EH (cell line): ENCODE results near the gene PRRC2A.

Experiments used
- DNase-seq: peaks from one replicate; pipeline ENCODE4 v3.0.0-alpha.2; 2015; ENCODE audit warnings: low read depth

The PRRC2A gene

DNA sequence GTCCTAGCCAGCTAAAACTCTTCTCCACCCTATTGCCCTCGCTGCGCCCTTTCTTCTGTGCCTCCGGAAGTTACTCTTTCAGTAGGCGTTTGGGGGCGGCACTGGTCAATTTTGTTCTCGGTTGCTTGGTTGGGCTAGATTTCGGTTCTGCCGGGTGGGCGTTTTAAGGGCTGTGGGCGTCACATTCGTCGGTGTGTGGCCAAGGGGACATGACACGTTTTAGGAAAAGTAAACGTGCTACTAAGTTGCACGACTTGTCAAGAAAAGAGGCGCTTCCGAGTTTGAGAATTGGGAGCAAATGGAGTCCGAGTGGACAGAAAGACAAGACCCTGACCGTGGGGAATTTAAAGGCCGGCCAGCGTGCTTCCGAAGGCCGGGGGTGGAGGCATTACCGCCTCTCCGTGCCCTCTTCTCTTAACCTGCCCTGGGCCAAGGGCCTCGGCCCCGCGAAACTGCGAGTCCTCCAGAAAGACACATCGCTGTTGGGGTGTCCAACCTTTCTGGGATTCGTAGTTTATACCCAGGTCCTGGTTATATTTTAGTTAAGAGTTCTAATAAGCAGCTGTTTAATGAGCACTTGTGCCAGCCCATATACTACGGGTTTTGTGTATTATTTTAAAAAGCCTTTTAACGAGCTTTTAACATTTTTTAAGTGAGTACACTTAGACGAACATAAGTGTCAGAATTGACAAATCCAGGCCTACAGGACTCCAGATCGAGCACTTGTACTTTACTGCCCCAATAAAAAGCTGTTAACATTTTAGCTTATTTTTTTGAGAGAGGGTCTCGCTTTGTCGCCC, 32.6 kb downstream of the PRRC2A start:
- peak; percentile 92 for DNase-seq

DNA sequence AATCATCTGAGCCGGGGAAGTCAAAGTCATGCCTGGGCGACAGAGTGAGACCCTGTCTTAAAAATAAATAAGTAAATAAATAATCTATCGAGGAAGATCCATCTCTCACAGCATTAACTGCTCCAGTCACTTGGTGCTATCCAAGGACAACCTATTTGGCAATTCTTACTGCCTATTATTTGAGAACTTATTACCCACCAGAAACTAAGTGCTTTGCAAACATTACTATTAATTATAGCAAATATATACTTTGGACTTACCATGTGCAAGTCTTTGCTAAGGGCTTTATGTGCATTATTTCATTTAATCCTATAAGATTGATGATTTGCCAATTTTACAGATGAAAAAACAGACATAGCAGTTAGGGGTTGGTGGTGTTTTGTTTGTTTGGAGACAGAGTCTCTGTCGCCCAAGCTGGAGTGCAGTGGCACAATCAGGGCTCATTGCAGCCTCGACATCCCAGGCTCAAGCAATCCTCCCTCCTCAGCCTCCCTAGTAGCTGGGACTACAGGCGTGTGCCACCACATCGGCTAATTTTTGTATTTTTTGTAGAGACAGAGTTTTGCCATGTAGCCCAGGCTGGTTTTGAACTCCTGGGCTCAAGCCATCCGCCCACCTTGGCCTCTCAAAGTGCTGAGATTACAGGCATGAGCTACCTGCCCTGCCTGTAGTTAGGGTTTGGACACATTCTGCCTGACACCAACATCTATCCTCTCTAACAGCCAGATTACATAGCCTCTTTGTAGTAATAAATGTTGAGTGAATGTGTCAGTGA, 34.2 kb downstream of the PRRC2A start:
- DNase-seq: no peak

DNA sequence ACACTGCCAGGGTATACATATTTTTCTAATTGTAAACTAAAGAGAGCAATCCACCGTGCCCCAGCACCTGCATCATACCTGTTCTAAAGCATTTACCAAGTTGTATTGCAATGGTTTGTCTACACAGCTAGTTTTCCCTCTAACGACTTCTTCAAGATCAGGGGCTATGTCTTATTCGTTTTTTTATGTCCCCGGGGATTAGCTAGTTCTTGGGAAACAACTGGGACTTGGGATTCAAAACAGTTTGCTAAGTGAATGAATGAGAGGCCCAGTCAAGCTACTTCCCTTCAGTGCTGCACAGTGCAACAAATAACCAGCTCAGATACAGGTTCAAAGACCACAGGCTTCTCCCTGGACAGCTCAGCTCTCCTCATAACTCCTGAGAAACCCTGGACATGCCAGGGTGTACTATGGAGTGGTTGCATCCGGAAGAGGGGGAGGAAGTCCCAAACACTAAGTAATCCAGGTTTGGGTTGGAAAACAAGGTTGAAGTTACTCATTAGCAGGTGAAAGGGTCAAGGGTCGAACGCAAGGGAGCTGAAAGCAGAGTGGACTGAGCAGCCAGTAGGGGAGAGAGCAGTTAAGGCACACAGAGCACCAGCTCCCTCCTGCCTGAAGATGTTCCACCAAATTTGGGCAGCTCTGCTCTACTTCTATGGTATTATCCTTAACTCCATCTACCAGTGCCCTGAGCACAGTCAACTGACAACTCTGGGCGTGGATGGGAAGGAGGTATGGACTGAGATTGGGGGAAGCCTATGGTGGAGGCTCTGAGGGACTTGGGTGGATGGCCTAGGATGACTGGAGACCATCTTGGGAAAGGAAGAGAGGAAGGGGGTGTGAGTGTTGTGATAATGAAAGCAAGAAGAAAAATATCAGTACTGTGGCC, 35.1 kb downstream of the PRRC2A start, which contains the start of gene APOM:
Gene APOM (plus strand): TSS at position 546 of the 889 bp plus-strand sequence. CDS start 73 bp downstream, at position 619.
- DNase-seq: no peak

DNA sequence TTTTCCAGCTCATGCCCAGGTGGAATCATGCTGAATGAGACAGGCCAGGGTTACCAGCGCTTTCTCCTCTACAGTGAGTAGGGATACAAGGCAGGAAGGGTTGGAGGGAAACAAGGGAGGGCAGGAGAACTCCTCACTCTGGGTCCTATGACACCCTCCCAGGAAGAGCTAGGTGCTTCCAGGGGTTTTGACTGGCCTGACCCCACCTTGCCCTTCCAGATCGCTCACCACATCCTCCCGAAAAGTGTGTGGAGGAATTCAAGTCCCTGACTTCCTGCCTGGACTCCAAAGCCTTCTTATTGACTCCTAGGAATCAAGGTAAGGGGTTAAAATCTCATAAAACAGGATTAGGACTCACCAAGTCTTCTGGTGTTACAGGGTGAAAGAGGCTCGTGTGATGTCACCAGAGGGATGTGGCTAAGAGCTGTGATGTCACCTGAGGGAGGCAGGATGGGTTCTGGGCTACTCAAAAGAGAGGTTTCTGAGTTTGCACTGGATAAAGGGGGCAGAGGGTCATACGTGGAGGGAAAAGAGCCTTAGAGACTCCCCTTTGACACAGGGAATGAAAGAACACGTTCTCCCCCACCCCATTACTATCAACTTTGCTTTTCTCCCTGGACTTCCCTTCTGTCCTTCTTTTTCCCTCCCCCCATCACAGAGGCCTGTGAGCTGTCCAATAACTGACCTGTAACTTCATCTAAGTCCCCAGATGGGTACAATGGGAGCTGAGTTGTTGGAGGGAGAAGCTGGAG, 37.1 kb downstream of the PRRC2A start:
- DNase-seq: no peak

DNA sequence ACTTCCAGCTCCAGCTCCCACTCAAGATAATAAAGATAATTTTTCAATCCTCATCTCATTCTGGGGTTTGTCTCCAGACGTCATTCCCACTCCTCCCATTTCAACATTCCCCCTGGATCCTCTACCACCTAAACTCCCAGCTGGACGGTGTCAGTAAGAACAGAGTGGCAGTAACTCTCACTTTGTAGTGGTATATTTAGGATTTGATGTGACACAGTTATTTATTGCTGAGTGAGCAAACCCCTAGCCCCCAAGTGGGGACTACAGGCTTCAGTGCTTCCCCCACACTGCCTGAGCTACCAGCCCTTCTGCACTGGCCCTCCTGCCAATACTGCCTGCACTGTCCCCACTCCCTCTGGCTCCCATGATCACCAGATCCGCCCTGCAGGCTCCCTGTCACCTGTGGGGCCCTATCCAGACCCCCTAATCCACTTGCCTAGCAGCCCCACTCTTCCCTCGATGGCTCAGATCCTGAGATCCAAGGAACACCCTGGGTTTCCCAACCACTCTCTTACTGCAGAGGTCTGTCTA, 37.7 kb downstream of the PRRC2A start:
- DNase-seq: no peak

DNA sequence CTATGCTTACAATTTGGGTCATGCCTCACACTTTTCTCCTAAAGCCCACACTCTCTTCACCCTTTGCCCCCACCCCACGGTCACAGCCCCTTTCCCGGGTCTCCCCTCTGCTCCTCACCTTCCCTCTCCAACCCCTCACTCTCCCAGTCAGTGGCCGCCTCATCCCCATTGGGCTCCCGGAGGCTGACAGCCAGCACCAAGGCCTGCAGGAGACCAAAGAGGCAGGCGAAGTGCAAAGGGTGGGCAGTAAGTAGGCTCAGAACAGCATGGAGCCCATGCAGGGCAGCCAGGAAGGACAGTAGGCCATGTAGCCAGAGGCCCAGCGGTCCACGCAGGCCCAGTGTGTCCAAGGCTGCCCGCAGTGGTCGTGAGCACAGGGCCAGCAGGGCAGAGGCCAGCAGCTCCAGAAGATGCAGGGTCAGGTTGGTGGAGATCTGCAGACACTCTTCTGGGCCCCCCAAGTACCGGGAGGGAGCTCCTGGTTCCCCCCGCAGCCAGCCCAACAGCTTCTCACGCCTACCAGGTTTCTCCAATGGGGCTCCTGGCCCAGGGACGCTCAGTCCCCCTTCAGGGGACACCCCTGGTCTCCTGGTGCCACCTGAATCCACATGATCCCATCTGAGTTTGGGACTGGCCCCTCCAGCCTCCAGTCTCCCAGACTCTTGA, 38.6 kb downstream of the PRRC2A start:
- DNase-seq: no peak

DNA sequence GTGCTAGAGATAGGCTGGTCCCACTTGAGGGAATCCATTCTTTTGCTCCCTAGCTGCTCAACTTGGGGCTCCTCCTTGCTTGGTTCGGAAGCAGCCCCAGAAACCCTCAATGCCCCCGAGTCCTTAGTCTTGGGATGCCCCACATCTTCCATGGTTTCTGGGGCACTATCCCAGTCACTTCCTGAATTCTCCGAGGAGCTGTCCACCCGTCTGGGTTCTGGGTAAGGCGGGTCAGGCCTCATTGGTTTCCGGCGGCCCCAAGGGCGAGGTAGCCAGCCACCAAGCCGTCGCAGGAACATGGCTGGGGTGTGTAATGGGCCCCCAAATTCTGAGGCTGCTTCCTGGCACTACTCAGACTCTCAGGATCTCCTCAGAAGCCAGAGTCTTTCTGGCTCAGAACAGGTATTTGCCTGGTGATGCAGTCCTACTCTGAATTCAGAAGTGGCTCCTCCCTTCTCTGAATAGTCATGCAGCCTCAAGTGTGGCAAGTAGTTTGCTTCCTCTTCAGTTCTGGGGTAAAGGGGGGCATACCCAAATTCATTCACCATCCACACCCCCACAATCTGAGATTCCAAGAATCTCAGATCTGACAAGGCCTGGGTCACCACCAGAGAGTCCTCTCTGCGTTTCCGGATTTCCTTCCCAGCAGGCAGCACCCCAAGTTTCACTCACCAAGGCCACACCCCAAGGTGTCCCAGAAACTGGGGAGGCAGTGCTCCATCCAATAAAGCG, 39.3 kb downstream of the PRRC2A start:
- DNase-seq: peak; percentile 53

DNA sequence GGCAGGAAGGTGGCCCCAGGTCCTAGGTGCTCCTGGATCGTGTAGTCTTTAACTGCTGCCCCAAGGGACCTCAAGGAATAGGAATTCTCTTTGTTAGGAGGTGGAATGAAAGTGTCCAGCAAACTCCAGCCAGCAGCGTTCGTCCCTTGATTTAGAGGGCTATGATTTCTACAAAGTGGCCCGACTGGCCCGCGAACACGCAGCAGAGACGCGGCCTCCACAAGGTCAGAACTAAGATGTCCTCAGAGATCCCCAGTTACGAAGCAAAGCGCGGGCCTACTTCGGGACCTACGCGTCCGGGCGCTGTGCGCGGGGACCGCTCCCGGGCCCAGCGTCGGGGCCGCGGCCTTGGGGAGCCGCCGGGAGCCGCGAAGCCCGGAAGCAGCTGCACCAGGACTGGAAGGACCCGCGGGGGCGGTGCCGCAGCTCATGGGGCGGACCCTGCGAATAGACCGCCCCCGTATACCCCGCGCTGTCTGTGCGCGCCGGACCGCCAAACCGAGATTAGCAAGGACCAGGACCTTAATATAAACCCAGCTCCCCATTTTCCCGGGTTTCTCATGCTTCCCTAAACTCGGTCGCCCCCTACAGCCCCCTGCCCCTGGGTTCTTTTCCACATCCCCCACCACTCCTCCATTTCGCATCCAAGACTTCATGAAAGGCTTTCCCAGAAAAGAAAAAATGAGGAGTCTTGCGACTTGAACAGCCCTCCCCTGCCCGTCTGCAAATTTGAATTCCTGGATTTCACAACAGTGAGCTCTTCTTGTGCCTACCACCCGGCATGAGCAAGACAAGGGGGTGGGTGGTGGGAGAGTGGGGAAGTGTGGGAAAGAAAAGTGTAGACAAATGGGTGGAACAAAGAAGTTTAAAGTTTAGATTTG, 40.1 kb downstream of the PRRC2A start, which contains the start of gene C6orf47:
Gene C6orf47 (minus strand): TSS at position 398 of the 881 bp plus-strand sequence. CDS start 831 bp downstream, outside the sequence.
- DNase-seq: peak; percentile 84

DNA sequence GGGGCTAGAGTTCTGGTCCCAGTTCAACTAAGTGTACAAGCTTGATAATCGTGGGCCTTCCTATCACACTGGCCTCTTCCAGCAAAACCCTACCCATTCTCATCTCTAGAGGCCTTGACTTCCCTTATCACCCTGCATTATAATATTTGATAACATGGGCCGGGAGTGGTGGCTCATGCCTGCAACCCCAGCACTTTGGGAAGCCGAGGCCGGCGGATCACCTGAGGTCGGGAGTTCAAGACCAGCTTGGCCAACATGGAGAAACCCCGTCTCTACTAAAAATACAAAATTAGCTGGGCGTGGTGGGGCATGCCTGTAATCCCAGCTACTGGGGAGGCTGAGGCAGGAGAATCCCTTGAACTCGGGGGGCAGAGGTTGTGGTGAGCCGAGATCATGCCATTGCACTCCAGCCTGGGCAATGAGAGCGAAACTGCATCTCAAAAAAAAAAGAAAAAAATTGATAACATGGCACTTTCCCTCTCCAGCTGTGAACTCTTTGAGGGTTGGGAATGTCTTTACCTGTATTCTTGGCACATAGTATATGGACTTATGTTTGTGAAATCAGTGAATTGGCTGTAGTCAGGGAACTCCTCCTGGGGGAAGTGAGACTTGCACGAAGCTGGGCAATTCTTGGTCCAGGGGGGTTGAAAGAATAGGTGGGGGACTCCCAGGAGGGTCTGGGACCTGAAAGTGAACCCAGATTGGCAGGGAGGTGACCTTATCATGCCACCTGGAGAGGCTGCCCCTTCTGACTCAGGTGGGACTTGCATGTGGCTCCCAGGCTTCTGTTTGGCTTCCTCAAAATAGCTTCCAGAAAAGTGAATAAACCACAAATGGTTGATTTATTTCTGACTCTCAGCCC, 41.0 kb downstream of the PRRC2A start:
- no peak for DNase-seq

DNA sequence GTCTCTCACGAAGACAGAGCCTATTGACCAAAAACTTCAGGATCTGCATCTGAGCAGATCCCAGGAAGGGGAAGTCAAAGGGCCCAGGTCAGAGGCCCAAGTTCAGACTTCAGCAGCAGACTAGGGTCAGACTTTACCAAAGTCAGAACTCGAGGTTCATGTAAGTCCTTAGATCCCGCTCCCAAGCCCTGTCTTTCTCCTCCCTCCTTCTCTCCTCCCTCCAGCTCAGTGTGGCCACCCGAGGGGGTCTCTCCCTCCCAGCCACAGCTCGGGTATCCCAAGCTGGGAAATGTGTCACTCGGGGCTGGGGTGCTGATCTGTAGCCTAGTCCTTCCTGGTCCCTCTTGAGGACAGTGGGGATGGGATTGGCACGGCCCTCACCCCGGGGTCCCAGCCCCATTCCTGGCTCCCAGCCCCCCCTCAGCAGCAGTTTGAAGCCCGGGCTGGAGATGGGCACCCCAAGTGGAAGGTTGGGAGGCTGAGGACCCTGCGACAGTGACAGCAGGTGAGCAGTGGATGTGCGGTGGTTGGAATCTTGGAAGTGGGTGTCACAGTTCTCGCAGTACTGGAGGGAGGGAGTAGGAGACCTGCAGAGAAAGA, 41.7 kb downstream of the PRRC2A start:
- no peak for DNase-seq

DNA sequence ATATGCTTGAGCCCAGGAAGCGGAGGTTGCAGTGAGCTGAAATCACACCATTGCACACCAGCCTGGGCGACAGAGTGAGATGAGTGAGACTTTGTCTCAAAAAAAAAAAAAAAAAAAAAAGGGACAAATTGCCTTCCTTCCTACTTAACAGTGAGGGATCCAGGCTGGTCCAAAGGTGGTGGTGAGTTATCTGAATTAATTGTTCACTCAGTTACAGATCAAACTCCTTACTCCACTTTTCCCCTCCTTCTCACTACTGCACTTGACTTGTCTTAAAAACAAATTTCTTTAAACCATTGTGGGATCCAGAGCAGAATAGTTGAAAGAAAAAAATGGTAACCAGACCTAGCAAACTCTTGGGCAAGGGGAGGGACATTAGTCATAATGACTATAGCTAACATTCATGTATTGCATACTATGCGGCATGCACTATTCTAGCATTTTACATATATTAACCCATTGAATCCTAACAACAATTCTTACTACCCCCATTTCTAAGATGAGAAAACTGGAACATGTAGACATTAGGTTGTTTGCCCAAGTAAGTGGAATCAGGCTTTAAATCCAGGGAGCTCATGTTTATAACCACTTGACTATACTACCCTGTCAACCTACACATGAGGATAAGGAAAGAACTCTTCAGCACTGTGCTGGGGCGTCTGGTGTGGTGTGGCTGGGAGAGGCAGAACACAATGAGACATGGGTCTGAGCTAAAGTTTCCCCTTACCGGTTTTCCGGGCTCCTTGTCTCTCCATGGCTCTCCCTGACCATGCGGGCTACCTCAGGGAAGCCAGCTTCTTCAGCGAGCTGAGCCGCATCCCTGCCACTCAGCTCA, 42.8 kb downstream of the PRRC2A start:
- peak; percentile 23 for DNase-seq

DNA sequence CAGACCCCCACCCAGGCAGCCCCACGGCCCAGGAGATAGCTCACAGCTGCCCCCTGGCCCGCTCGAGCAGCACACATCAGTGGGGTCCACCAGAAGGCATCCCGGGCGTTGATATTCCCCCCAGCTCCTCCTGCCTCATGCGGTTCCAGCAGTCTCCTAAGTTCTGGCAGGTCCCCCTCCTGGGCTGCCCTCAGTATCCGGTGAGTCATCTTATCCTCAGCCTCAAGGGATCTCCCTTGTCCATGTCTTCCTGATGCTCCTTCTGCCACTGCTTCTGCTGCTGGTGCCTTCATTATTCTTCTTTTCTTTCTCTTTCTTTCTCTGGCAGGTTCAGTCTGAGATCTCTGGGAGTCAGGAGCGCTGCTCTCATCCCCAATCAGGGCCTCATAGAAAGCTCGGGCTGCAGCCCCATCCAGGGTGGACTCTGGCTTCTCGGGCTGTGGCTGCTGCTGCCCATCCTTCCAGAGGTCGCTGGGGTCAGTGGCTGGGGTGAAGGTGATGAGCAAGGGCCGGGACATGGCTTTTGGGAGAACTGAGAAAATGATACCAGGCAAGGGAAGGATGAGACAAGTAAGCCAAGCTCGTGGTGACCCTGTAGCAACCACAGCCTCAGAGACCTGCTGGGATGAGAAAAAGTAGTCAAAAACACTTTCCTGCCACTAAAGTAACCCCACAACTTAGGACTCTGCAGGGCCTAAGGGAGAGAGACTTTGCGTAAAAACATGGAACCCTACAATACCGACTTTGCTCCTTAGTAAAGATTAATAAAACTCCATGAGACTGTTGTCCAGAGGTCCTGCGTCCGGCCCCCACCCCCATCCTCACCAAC, 43.7 kb downstream of the PRRC2A start:
- peak; percentile 89 for DNase-seq

DNA sequence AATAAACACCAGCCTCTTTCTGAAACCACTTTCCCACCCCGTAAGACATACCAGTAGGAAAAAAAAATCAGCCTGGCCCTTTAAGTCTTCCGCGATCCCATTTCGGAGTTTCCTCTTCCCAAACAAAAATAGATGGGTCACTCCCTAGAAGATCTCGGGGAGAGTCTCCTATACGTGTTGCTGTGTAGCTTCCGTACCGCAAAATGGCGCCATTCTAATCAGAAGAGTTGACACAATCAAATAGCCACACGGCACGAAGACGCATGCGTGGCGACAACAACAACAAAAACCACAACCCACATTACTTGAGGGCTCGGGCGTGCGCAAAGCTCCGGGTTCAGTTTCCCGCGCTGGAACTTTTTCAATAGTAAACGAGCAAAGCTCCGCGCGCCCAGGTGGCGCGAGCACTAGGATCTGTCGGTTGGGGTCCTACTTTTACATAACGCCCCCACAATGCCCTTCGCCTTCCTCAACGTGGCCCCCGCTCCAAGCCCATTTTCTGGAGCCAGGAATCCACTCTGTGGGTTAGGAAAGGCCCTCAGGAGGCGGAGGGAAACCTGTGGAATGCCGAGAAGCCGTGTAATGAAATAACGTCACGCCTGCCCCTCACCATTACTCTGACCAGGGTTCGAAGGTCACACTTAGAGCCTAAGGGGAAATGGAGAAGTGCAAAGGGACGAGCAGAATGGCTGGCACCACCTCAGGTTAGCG, 44.4 kb downstream of the PRRC2A start, which contains the start of gene GPANK1:
Gene GPANK1 (minus strand): TSS at position 208 of the 711 bp plus-strand sequence. CDS start 519 bp downstream, outside the sequence.
- peak; percentile 97 for DNase-seq

DNA sequence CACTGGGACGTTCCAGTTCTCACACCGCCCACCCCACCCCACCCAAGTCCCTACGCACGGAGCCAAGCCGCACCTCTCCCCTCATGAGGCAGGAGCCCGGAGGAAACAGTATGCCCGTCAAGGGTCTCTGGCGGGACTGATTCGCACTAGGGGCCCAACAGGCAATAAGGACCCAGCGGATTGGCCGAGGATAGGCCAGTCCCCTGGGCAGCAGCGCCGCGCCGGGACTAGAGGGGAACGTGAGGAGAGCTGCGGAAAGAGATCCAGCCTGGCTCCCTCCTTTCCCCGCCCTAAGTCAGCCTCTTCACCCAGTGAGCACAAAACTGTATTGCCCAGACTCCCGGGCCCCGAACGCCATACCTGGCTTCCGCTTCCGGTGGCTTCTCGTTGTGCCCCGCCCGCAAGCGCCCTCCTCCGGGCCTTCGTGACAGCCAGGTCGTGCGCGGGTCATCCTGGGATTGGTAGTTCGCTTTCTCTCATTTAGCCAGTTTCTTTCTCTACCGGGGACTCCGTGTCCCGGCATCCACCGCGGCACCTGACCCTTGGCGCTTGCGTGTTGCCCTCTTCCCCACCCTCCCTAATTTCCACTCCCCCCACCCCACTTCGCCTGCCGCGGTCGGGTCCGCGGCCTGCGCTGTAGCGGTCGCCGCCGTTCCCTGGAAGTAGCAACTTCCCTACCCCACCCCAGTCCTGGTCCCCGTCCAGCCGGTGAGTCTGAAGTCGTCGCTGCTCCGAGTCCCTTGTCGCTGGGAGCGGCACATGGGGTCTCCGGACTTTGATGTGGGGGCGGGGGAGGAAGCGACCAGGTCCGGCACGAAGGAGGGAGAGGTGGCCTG, 45.2 kb downstream of the PRRC2A start, which contains the start of gene CSNK2B:
Gene CSNK2B (plus strand): TSS at position 580 of the 836 bp plus-strand sequence. CDS start 752 bp downstream, outside the sequence.
- peak; percentile 98 for DNase-seq
